NCI-H2171 (cell line): ENCODE results near the gene GRM8.
A peak's percentile ranks its signal among the peaks of the same experiment; 100 is the strongest.

Source experiments
- DNase-seq: peaks from one replicate; lab custom pipeline; 2025; lab: John Stamatoyannopoulos, UW

Gene GRM8

GRCh38 chr7:126806614-126807013 lies 446.1 kb downstream of the GRM8 start:
- no peak for DNase-seq

DNA sequence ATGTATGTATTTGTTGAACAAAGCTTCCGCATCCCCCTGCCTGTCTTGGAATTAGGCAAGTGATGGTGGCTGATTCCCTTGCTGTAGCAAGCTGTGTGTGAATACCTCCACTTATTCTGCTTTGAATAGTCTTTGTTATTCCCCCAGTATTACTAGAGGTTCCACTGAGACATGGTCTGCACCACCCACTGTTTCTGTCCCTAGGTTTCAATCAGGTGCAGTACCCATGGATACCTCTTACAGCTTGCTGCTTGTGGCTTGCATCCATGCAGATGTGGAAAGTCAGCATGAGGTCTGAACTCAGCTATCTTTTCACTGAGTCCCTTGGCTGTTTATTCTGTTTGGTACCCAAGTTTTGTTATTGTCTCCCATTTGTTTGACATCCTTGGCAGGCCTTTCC lies 447.4 kb downstream of the GRM8 start:
- no peak for DNase-seq

GRCh38 chr7:126804604-126805003 lies 448.1 kb downstream of the GRM8 start:
- DNase-seq, result no peak

DNA sequence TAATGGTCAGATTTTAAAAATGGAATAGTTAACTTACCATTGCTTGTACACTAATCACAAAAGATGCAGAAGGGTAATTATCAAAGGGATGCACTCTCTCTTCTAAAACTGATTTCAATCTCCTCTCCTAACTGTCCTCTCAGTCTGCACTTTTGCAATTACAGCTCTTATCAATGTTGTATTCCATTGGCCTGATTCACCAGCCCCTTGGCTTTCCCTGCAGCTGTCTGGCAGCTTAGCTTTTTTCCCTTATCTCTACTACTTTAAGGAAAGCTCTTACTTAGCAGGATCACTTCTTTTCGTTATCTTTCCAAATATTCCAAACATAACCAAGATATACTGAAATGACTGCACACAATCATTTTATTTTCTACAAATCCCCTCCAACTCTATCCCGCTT lies 448.8 kb downstream of the GRM8 start:
- DNase-seq, result no peak

DNA sequence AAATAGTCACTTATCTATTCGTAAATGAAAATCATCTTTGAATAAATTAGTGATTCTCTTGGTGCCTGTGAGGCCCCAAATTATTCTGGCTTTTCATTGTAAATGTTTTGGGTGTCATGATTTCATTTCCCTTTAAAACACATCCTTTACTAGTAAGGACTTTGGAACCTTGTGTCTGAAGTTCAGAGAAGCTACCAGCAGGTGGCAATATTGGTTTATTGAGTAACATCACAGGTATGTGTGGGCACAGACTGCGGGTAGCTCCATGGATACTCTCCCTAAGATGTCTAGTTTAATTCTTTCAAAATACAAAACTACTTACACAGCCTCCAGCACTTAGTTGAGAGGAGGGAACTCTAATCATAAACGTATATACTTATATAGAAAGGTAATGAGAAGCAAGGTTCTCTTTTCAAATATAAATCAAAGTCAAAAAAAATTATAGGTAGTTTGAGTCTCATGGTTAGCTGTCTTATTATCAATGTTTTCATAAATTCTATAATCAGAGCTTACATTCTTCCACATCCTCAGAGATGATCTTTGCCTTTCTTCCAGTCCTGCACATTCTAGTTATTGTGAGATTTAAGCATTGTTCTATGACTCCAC lies 449.6 kb downstream of the GRM8 start:
- DNase-seq, result peak; percentile 63

GRCh38 chr7:126801733-126802132 lies 451.0 kb downstream of the GRM8 start:
- DNase-seq, result no peak

- no peak for DNase-seq
Observed at GRCh38 chr7:126799541-126799940, 453.2 kb downstream of the GRM8 start.

- no peak for DNase-seq
Observed at GRCh38 chr7:126792521-126792920, 460.2 kb downstream of the GRM8 start.

DNA sequence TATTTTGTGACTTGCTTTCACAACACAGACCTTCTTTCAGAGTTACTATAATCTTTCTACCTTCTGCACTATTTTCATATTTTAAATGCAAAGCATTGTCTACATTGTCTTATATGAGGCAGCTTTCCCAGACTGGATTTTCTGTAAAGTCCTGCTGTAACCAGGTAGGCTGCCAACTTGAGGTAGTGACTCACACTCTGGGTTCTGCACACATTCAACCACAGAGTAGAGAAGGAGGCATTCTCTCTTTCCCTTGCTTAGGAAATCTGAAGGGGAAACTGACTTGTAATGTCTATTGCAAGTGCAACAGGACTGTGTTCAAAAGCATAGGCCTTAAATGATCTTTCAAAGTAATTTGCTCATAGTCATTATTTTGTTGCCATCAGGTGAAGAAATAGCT lies 461.4 kb downstream of the GRM8 start:
- DNase-seq, result no peak

DNA sequence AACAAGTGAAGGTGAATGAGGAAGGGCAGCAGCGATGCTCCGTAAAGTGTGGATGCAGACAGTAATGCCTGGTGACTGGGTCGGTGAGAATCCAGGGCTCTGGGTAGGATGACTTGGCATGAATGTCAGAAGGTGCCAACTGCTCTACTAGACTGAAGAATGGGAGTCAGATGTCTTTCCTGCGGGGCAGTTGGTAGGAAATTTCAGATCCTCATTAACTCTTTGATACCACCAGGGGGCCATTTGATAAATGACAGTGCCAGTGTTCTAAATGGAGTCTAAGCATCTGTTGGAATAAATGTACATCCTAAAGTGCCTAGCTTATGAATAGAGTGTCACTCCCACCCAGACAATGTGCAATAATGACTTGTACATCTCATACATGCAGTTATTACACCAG lies 462.0 kb downstream of the GRM8 start:
- peak; percentile 34 for DNase-seq

DNA sequence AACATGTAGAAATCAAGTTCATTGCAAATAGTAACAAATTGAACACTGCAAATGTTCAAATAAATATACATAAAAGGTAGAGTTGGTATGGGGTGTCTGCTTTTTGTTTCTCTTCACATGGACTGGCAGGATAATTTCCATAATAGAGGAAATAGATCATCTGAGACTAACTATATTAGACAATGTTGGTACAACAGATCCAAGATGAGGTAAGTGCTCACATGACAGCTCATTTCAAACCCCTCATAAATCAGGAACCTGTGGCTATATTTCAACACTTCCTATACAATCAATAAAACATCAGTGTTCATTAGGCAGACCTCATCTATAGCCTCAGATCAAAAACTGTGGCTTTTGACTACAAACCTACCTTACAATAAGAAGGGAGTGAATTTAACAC lies 469.1 kb downstream of the GRM8 start:
- DNase-seq, result no peak

GRCh38 chr7:126780993-126781392 lies 471.7 kb downstream of the GRM8 start:
- no peak for DNase-seq

GRCh38 chr7:126778101-126778500 lies 474.6 kb downstream of the GRM8 start:
- DNase-seq, result peak; percentile 25

GRCh38 chr7:126776498-126776897 lies 476.2 kb downstream of the GRM8 start:
- no peak for DNase-seq

DNA sequence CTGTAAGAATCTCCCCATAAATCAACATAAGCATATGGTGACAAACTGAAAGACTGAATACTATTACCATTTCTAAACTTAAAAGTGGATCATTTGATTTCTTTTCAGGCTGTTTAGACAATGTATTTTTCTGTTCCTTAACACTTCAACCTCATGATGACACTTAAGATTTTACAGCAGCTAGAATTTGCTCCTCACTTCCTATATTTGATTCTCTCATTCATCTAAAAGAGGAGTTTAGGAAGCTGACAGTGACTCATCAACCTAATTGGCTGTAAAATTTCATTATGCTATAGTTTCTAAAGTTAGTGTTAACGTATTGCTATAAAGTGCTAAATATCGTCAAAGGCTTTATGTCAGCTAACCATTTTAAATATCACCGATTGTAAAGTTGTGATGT lies 478.7 kb downstream of the GRM8 start:
- no peak for DNase-seq

DNA sequence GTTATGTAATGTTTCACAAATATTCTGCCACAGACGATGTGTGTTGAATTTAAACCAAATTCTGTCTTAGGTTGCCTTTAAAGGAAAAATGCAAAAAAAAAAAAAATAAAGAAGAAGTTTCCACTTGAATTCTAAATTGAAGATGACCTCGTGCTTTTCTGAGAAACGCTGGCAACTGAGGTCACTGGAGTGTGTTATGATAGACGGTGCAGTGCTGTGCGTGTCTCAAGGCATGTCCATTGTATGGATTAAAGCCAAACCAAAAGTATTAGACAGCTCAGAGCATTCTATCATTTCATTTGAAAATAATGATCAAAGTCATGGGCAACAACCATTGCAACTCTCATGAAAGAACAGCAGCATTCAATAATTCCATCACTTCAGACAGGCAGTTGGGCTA lies 483.9 kb downstream of the GRM8 start:
- no peak for DNase-seq

DNA sequence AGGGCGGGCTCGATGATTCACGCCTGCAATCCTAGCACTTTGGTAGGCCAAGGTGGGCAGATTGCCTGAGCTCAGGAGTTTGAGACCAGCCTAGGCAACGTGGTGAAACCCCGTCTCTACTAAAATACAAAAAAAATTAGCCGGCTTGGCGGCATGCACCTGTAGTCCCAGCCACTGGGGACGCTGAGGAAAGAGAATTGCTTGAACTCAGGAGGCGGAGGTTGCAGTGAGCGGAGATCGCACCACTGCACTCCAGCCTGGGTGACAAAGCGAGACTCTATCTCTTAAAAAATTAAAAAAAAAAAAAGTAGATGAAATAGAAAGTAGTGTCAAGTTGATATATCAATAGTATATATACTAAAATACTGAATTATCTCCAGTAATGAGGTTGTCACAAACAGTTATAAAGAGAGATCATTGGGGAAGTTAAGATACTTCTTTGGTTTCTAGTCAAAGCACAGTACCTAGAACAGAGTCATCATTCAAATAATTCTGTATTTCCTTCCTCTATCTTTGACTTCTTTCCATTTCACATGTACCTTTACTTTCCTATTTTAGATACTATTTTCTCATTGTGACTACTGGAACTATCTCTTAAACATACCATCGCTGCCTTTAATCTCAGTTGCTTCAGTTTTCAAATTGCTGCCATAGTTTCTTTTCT lies 491.7 kb downstream of the GRM8 start:
- DNase-seq, result no peak

GRCh38 chr7:126755381-126755780 lies 497.4 kb downstream of the GRM8 start:
- no peak for DNase-seq

DNA sequence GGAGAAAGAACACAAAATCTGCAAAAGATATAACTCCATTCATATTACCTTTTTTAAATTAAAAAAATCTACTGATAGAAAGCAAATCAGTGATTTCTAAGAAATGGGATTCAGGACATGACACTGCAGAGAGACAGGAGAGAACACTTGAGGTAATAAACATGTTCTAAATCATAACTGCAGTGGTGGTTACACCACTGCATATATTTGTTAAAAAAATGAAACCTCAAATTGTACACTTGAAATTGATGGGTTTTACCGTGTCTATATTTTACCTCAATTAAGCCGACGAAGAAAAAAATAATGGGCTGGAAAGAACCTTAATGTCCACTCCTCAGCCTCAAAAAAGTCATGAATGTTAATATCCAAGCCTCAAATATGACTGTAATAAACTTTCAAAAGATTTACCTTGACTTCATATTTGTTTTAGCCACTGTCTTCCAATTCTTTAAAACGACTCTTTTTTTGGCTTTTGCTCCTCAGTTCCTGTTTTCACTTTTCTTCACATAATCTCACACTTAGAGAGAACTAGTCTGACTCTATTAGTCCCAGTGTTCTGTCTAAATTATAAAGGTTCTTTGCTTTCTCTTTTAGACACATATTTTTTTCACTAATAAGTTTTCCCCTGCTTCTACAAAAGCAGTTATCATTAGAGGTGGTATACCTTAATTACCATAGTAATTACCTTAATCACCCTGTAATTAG lies 502.4 kb downstream of the GRM8 start:
- DNase-seq, result no peak

DNA sequence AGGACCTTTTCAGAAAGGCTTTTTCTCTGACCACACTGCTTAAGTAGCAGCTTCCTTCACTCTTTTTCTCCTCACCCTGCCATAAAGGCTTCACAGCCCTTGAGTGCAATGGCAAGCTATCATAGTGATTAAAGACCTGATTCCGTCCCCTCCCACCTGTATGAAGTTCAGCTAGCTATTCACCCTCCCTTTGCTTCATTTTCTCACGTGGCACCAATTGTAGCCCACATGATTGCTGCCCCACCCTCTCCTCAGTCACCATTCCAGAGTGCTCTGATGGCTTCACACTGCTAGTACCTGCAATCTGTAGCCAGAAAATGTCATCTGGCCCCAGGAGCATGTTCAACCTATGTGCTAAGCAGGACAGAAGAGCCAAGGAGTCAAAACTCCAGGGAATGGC lies 523.8 kb downstream of the GRM8 start:
- no peak for DNase-seq

DNA sequence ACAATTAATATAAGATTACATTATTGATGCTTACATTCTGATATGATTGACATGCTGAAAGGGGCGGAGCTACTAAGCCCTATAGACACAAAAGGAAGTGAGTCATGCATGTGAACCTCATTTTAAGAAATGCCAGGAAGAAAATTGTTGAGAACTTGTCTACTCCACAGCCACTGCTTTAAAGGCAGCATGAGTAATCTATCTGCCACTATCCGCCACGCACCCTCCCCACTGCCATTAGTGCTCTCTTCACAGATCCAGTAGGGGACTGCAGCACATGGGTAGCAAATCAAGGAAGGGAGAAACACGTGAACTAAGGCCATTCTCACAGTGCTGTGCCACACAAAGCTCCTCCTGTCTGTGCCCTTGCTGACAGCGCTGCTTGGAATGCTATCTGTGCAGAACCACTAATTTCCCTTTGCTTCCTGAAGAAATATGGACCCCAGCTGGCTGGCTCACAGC lies 524.8 kb downstream of the GRM8 start:
- DNase-seq, result no peak

DNA sequence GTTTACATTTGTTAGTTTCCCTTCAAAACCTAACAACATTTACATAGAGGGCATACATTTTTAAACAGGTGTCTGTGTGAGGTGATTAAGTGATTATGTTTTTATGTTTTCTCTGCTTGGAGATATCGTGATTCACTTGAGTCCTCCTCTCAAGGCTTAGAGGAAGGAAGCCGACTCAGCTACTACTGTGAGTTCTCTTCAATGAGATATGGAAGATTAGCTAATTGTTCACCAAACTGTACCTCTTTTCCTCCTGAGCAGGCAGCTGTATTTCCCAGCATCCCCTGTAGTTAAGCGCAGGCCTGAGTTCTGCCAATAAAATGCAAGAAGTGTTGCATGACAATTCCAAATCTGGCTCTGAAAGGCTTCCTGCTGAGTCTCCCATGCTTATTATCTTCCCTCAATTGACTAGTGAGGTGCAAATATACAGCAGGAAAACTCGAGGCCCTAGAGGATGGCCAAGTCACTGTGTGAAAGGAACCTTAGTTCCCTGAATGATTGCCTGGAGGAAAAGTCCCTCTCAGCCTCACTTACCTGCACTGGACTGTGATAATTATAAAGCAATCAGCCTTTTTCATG lies 528.7 kb downstream of the GRM8 start:
- DNase-seq, result no peak

- DNase-seq, result no peak
Observed at GRCh38 chr7:126720232-126720631, 532.5 kb downstream of the GRM8 start.
